GM11168 (cell line): ENCODE results near the gene COL4A6.
"Not testable (repeated sequence)": the region's sequence is repeated elsewhere in the genome, so short reads cannot be mapped to it uniquely, and the experiment has no call there.

Experiments used
- in situ Hi-C: fragments of 300-500 bp; cut with MboI; formaldehyde crosslinking; loops from one replicate; pipeline ENCODE4 v1.12.0; 2022; ENCODE audit warnings: low sequenced_read_pairs; ENCODE audit not compliant: unreplicated experiment

COL4A6 gene

DNA sequence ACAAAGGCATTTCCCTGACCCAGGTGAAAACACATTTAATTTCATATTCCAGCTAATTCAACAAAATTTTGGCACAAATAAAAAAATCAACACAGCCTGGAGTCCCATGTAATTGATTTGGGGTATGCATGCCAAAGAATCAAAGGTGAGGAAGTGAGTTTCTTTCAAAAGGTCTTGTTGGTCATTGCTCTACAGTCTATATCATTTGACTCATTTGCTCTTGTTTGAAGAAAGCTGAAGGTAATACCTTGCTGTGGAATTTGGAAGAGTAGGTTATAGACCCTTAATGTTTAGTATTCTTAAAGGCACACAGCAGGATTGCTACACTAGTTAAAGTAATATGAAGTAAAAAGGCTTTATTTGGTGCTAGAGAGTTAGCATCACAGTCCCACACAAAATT is 25.4 kb downstream of the COL4A6 start:
- in situ Hi-C loops, result no loop called here

DNA sequence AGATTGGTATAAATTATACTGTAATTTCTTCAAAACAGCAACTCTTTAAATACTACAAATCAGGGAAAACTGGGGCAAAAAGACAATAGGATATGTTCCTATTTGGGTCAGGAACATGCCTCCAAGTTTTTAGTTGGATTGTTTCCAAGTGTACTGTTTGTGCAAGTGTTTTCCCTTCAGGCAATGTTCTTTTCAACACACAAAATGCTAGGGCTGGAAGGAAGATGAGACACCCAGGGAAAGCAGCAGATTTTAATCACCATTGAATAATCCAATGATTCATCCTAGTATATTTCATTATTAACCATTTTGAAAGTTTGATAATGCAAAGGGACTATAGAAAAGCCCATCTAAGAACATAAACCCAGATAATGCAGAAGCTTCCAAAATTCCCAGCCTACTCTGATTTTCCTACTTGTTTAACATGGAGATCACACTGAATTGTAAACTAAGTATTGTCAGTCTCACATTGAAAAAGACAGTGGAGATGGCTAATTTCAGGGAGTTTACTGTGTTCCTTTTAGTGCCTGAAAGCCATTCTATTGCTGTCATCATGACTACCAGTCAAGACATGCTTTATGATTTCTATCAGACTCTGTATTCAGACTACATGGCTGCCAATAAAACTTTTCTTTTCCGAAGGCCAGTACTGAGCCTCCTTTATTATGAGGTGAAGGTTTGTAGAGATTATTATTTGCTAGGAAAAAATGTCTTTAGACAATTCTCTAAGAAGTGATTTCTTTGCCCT is 38.6 kb downstream of the COL4A6 start:
- in situ Hi-C loops, result no loop called here

DNA sequence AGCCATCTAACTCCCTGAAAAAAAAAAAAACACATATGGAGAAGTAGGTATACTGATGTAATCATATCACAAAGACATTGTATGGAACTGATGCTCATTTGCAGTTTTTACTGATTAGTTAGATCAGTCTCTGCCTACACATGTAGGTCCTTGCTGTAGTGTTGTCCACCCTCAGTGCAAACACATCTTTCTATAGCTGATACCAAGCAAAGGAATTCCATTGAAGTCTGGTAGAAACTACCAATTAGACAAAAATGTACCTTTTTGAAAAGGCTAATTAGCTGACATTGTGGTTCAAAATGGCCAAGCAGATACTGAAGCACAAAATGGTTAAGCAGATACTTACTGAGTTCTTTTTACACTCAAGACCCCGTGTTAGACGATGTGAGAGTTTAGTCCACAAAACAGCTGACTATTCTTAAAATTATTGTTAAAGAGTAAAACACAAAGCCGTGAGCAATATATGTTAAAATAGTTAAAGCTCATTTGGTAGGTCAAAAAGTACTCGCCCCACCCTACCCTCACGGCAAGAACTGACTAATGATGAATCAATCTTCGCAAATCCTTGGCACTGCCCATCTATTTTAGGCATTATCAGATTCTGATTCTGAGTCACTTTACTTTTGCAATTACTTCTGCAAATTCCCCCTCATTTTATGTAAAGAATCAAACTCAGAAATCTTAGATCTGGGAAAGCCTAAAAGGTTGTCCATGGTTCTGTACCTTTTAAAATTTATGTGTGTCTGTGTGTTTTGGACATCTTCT is 40.4 kb downstream of the COL4A6 start:
- in situ Hi-C loops, result no loop called here

DNA sequence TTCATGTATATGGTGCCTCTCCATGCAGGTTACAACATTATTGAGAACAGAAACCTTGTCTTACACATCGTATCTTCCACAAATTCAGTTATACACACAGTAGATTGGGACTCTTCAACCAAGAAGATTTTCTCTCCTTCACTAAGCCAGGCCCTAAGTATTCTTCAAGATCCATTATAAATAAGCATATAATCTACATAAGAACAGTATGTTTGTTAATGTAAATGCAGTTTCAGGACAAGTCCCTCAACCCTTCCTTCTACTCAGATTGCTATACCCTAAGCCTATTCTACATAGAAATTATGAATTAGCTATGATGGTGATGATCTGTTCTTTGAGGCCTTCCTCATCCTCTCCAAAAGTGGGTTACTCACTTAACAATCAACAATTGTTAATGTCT is 41.2 kb downstream of the COL4A6 start:
- in situ Hi-C loops, result no loop called here

DNA sequence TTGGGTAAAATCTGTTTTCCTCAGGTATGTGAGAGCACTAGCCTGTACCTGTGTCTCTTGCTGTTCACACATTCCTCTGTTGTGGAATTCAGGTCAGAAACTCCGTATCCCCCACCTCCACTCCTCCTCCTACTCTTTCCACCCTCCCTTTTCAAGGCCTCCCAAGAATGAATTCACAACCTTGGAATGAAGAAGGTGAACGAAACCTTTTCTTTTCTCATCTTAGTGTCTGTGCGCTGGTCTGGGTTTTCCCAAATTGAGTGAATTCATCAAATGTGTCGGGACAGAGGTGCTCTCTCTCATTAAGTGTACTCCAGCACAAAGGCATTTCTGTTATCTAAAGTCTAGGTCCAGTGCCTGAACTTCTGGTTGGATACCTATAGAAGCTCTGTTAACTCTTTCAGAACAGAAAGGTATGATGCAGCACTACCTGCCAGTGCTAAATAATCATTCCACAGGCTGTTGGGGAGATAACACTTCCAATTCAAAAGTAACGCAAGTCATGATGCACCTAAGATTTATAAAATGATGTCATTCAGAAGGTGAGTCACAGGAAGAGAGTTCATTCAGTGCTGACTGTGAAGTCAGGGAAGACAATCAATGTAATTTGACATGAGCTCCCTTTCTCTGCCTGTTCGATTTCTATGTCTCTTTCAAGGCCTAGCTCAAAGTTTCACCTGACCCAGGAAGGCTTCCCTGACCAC is 41.9 kb downstream of the COL4A6 start:
- in situ Hi-C loops, result no loop called here

DNA sequence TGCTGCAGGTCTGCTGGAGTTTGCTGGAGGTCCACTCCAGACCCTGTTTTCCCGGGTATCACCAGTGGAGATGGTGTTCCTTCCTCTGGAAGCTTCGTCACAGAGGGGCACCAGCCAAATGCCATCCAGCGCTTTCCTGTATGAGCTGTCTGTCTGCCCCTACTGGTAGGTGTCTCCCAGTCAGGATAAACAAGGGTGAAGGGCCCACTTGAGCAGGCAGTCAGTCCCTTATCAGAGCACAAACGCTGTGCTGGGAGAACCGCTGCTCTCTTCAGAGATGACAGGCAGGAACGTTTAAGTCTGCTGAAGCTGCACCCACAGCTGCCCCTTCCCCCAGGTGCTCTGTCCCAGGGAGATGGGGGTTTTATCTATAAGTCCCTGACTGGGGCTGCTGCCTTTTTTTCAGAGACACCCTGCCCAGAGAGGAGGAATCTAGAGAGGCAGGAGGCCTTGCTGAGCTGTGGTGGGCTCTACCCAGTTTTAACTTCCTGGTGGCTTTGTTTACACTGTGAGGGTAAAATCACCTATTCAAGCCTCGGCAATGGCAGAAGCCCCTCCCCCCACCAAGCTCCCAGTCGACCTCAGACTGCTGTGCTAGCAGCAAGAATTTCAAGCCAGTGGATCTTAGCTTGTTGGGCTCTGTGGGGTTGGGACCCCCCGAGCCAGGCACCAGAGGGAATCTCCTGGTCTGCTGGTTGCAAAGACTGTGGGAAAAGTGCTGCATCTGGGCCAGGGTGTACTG is 47.1 kb downstream of the COL4A6 start:
- in situ Hi-C loops, result not testable (repeated sequence)

DNA sequence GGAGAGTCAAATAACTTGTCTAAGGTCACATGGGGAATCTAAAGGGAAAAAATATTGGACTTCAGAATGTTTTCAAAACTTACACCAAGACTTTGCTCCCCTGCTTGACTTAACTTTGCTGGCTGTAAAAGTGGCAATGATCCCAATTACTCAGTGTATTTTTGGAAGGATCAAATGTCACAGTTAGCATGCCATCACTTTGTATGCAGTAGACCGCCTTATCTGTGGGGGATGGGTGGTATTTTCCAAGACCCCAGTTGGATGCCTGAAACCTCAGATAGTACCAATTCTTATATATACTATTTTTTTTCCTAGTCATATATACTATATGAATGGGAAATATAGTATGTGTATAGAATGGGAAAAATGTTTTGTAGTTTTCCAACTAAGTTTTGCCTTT is 53.4 kb downstream of the COL4A6 start:
- in situ Hi-C loops, result no loop called here

DNA sequence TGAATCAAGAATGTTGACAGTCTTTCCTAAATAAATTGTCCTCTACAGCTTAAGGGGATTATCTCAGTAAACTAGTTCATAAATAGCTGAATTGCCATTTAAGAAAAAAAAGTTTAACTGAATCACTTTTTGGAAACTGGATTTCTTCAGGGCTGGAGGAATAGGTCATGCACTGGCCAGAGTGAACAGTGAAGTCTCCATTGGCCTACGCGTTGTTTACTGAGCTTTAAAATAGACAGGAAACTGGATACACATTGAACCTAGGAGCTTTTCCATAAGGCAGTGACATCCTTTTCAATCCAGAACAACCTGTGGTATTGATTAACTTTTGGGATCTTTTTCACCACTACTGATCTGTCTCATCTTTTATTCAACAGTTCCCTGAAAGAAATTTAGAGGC is 58.0 kb downstream of the COL4A6 start:
- in situ Hi-C loops, result no loop called here

DNA sequence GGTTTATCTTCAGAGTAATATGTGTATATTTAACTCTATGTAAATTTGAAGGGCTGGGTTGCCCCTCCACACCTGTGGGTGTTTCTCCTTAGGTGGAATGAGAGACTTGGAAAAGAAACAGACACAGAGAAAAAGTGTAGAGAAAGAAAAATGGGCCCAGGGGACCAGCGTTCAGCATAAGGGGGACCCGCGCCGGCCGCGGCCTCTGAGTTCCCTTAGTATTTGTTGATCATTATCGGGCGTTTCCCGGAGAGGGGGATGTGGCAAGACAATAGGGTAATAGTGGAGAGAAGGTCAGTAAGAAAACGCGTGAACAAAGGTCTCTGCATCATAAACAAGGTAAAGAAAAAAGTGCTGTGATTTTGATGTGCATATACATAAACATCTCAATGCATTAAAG is 61.4 kb downstream of the COL4A6 start:
- in situ Hi-C loops, result not testable (repeated sequence)

DNA sequence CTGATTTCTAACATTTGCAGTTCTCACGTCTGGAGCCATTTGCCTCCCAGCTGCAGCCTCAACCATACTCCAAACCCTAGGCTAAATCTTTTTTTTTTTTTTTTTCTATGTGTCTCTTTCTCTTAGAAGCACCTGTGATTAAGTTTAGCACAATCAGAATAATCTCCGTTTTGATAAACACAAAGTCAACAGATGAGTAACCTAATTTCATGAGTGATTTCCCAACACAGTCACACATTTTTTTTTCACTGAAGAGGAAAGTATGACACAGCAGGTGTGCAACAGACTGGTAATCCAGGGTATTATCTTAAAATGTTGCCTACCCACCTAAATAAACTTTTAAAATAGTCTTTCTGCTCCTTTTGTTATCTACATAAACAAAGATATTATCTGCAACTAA is 62.6 kb downstream of the COL4A6 start:
- in situ Hi-C loops, result not testable (repeated sequence)

DNA sequence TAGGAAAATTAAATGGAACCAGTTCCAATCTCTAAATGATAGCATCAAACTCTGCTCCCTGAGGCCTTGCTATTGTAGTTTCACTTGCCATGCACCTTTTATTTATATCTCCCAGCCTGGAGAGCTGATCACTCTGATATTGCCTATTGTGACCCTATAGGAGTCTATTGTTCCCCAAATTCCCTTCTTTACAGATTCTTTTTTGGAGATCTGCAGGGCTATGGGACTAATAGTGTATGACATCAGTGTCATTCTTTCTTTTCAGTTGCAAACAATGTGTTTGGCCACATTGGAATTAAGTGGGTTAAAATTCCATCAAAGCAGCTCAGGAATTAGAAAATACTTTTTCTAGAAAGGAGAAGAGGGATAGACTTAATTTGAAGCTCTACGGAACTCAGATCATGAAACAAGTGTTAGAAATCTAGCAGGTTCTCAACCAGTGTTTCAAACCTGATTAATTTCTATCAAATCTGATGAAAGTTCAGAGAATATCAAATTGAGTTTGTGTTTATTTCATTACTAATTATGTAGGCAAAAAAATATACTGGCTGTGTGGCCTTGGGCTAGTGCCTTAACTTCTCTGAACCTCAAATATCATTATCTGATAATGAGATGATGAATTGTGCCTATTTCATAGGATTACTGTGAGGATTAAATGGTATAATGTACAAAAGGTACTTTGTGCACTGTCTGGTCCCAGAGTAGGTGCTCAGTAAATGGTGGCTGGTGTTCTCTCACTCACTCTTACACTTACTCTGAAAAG is 71.4 kb downstream of the COL4A6 start:
- in situ Hi-C loops, result no loop called here

DNA sequence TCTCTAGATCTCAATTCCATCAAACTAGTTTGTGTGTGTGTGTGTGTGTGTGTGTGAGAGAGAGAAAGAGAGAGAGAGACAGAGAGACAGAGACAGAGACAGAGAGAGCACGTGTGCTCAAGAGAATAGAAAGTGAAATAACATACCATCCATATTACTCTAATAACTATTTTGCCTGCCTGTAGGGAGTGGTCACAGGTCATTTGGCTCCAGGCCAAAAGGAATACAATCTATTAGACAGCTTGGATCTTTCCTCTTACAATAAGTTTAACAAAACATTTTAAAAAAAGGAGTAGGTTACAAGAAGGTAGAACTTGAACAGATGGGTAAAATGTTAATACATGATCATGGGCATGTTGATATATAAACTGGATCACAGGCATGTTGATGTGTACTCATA is 76.2 kb downstream of the COL4A6 start:
- in situ Hi-C loops, result no loop called here

DNA sequence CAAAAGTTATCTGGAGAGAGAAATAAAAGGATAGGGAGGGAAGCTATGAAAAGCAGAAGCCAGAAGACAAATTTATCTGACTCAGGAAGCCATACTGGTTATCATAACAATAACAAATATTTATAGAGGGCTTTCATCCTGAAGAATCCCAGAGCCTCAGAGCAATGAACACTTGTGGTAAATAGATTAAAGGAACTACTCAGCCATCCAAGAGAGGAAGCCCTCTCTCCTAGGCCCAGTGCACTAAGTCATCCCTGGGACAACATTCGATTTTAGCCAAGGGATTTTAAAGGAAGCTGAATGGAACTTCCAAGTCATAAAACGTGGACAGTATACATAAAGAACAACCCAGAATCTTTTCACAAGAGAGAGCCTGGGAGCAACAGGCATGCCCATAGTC is 76.9 kb downstream of the COL4A6 start:
- in situ Hi-C loops, result no loop called here

DNA sequence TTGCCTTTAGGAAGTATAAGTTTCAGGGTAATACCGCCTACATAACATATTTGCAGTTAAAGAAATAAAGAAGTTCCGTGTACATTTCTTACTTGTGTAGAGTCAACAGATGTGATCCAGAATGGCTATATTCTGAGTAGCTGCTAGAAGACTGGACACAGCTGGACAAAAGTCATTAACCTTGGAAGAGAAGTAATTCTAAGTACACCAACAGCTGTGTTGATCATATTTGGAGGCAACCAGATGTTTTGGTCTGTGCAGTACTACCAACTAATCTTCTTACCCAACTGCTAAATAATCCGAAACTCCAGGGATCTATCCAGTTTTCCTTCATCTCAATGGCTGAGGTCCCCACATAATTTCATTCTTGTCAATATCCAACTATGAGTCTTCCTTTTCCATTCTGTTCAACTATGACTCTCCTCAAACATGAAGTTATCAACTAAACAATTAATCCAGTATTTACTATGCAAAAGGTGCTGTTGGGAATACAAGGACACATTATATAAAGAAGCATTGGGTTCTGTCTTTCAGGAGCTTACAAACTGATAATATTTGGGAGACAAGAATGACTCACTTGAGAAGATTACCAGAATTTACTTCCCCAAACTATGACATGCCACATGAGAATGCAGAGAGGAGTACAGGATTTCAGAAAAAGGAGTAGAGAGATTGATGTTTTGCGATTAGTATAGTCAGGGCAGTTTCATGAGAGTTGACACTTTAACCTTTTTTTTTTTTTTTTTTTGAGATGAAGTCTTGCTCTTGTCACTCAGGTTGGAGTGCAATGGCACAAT is 78.2 kb downstream of the COL4A6 start:
- in situ Hi-C loops, result no loop called here

DNA sequence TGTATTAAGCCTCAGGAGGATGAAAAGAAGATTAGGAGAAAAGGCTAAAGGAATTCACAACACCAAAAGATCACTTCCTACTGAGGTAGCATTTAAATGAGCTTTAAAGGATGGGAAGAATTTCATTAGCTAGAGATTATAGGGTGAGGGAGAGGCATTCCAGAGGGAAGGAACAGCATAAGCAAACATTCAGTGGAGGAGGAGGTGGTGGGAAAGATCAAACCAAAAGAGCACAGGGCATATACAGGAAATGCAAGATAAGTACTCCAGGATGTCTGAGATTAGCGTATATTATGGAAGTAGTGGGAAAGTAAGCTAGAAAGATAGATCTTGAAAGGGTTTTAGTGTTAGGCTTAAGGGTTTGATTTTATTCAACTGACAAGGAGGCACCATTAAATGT is 84.8 kb downstream of the COL4A6 start:
- in situ Hi-C loops, result no loop called here

DNA sequence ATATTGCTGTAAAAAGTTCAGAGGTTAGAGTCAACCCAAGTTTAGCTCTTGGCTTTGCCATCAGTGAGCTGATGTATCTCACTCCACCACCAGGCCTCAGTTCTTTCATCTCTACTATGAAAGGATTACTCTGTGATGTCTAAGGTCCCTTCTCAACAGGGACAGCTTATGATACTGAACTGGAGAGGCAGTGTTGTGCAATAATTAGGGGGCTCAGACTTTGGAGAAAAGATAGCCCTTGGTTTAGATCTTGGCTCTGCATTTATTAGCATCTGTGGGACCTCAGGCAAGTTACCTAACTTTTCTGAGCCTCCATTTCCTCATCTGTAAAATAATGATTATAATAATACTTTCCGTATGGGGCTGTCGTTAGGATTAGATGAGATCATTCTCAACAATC is 89.0 kb downstream of the COL4A6 start:
- in situ Hi-C loops, result no loop called here

DNA sequence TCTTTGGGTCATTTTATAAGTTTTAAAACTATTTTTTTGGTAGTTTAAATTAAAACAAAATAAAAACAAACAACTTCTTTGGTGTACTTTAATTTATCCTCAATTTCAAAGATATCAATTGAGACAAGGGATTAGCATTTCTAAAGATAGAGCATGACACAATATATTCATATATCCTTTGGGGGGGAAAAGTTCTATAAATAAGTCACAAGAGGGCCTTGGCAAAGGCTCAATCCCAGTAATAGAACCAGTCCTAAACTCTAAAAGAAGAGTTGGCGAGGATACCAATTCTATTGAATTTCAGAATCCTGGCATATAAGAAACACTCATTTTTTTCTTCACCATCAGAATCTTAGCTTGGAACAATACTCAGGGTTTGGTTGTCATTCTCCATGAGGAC is 89.7 kb downstream of the COL4A6 start:
- in situ Hi-C loops, result no loop called here

DNA sequence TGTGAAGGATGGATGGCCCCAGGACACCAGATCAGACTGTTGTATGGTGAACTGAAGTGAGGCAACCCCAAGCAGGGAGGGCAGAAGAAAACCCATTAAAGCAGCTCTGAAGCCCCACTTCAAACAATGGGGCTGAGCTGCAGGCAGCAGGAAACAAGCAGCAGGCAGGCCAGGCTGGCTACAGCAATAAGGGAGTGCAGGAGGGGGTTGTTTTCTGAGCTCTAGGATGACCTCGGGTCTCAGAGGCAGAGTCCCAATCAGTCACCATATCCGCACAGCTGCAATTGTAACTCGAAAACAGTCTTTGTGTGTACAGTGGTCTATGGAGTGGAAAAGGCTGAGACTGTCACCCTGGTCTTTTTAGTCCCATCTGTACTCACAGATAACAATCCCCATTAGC is 90.4 kb downstream of the COL4A6 start:
- in situ Hi-C loops, result no loop called here

DNA sequence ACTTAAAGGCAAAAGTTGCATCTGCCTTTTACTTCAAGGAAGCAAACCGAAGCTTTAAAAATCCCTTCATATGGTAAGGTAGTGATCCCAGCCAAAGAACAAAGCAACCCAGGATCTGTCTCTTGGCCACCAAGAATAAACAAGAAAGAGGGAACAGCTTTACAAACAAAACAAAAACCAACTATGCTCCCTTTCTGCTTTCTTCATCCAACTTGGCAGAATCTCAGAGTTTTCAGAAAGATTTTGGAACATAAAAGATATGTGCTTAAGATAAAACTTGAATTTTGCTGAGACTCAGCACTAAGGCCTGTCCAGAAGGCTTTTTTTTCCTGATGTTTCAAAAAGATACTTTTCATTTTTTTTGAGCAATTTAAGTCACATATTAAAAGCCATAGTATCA is 94.0 kb downstream of the COL4A6 start:
- in situ Hi-C loops, result no loop called here
